GM19035 (cell line): ENCODE data around the gene CDC42BPA.

Experiments used
- ATAC-seq: cut with Tn5 transposase; IDR thresholded peaks from one replicate; pipeline ENCODE4 v1.9.1; 2021; ENCODE audit not compliant: unreplicated experiment

The CDC42BPA gene

GRCh38 chr1:226950316-226950715, 368.0 kb downstream of the CDC42BPA start:
- ATAC-seq, result no peak

- no peak for ATAC-seq
Measured at GRCh38 chr1:226949401-226949800, 368.9 kb downstream of the CDC42BPA start.

GRCh38 chr1:226948996-226949395, 369.3 kb downstream of the CDC42BPA start:
- ATAC-seq, result no peak

DNA sequence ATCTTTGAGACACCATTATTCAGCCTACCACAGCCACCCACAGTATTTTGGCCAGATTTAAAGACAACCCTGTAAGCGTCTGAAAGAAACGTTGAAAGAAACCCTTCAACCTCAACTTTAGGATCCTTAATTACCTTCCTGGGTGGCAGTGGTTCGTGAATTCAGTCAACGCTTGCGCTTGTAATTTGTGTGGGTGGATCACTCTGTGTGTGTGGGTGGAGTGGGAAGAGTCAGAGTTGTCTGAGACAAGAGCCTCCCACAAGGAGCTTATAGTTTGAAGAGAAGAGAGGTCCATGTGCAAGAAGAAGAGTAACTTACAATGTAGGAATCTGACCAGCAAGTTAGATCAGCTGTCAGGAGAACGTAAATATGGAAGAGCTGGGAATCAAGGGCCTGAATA, 369.8 kb downstream of the CDC42BPA start:
- ATAC-seq, result no peak

DNA sequence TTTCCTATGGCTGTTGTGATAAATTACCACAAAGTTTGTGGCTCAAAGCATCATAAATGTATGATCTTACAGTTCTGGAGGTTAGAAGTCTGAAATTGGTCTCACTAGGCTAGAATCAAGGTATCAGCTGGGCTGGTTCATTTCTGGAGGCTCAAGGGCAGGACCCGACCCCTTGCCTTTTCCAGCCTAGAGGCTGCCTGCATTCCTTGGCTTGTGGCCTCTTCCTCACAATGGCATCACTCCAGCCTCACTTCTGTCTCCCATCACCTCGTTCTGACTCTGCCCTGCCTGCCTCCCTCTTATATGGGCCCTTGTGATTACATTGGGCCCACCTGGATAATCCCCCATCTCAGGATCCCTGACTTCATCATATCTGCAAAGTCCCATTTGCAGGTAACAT, 370.2 kb downstream of the CDC42BPA start:
- ATAC-seq, result no peak

DNA sequence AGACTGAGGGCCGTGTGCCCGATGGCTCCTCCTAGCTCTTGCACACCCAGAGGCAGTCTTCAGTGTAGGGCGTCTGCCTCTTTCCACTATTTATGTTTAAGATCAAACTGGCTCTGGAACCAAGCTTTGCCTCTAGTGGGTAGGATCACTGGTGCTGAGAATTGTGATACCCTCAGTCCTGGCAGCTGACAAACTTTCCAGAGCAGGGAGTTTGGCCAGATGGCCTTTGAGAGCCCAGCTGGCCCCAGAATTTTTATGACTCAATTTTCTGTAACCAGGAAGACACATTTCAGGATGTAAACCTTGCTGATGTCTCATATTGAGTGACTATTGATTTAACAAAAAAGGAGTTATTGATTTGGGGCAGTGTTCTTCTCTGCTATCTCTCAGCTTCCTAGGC, 371.5 kb downstream of the CDC42BPA start:
- ATAC-seq, result no peak

DNA sequence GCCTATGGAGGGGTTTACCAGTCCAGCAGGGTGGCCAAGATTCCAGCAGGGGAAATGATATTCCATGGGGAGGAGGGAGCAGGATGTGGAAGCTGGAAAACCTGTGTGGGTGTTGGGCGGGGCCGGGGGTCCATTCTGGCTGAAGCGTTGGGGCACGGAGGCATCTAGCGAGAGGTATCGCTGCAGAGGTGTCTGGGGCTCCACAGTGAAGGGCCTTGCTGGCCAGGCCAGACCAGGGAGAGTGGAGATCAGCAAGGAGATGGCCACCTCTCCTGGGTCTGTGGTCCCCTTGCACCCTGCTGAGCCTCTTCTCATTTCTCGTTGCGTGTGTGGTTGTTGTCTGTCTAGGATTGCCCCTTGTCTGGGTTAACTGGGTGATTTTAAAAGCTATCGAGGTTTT, 372.0 kb downstream of the CDC42BPA start:
- no peak for ATAC-seq

DNA sequence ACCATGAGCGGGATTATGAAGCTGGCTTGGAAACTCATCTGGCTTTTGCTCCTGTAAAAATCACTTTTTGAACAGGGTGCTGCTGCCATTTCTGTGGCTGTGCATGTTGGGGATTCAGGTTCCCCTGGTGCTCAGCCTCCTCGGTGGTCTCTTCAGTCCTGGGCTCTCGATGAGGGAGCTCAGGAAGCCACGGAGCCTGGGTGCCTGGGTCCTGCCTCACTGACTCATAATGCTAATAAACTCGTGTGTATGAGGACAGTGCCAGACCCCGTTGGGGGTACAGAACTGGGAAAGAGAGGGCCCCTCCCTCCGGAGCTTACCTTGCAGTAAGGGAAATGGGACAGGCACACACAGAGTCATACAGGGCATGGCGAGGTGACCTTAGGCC, 372.4 kb downstream of the CDC42BPA start:
- no peak for ATAC-seq

GRCh38 chr1:226945106-226945857, 373.0 kb downstream of the CDC42BPA start:
- ATAC-seq, result no peak

DNA sequence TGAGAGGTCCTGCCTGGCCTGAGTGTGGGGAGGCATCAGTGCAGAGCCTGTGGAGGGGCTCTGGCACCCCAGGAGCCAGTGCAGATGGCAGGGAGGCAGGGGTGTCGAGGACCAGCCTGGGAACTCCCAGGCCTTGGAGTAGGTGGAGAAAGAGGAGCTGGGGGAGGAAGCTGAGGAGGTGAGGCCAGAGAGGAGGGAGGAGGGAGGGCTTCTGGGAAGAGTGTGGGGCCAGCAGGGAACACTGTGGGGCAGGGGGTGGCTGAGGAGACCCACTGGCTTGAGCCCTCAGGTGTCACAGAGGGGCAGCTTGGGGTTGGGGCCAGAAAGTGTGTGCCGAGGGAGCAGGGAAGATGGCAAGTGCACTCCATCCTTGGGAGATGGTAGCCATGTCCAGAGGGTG, 374.4 kb downstream of the CDC42BPA start:
- ATAC-seq, result no peak

DNA sequence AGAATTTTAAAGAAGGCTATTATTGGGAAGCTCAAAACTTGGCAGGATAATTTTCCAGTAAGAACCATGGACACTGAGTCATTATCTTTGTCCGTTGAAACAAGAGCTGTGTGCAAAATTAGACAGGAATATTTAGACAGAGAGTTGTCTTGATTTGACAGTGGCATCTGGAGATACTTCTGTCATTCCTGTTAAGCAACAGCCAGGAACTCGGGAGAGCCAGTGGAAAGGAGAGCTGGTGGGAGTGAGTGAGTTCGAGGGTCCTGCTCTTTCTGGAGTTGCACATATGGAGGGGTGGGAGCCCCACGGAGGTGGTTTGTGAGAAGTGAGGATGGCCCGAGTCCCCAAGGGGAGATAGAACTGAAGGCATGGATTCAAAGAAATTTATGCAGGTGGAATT, 375.1 kb downstream of the CDC42BPA start:
- no peak for ATAC-seq

GRCh38 chr1:226942392-226942791, 375.9 kb downstream of the CDC42BPA start:
- ATAC-seq, result no peak

- no peak for ATAC-seq
Measured at GRCh38 chr1:226940806-226941067, 377.6 kb downstream of the CDC42BPA start.

GRCh38 chr1:226940029-226940805, 378.1 kb downstream of the CDC42BPA start, which contains the start of gene COQ8A:
Gene COQ8A, plus strand, starts transcription at chr1:226940294. Its CDS starts 21,092 bp downstream, at chr1:226961386.
- ATAC-seq, result peak; percentile 94
